ENCODE results near the gene RFTN1. TPM values are rescaled to one million over a fixed set of nuclear protein-coding genes. Genes with fewer than 3 reads are reported as not detected.

Gene RFTN1
- total and polyA plus RNA-seq, 4 donors, result 4.4 to 20.4 (median 11.9) TPM

DNA sequence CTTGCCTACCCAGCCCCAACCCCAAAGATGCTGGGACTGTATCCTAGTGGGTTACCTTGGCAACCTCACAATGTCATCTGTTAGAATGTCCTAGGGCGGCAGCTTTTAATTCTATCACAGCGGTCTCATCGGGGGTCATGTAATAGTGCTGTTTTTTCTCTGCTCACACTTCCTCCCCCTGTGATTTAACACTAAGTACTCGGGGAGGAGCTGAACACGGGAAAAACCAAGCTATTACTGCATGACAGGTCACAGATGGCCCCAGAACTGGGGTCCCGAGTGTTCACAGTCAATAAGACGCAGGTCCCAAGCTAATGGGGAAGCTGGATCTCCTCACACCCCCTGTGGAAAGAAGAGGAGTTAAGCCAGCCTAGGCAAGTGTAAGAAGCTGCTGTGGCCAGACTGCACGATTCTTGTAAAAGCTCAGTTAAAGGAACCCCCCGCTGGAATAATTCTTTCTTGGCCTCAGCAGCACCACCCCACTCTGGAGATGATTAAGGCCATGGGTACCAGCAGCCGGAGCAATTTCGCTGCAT lies 2.5 kb upstream of the RFTN1 start:
- H3K36me3 ChIP-seq (ENCODE audit: control insufficient read depth in 4 of 4, insufficient read depth in 3 of 4, low read depth in 1 of 4, low read length in 3 of 4), result no peaks in the 10 kb centered on the region
- H3K4me1 ChIP-seq (ENCODE audit: control insufficient read depth in 4 of 4, insufficient read depth in 4 of 4, low read length in 3 of 4), result peaks cover 0 to 41% (median 24%) of the 10 kb centered on the region in 4 donors
- H3K9ac ChIP-seq (ENCODE audit: low read depth in 1 of 2, low read length in 2 of 2), result no peak overlapping the region
- H3K27me3 ChIP-seq (ENCODE audit: control insufficient read depth in 4 of 4, insufficient read depth in 4 of 4, low read length in 3 of 4), result no peaks in the 10 kb centered on the region
- TF ChIP-seq YY1 (IDR thresholded peaks at IDR 0.05), result no peak
- TF ChIP-seq, protein P1, sequence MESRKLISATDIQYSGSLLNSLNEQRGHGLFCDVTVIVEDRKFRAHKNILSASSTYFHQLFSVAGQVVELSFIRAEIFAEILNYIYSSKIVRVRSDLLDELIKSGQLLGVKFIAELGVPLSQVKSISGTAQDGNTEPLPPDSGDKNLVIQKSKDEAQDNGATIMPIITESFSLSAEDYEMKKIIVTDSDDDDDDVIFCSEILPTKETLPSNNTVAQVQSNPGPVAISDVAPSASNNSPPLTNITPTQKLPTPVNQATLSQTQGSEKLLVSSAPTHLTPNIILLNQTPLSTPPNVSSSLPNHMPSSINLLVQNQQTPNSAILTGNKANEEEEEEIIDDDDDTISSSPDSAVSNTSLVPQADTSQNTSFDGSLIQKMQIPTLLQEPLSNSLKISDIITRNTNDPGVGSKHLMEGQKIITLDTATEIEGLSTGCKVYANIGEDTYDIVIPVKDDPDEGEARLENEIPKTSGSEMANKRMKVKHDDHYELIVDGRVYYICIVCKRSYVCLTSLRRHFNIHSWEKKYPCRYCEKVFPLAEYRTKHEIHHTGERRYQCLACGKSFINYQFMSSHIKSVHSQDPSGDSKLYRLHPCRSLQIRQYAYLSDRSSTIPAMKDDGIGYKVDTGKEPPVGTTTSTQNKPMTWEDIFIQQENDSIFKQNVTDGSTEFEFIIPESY (IDR thresholded peaks at IDR 0.05), result no peak
- TF ChIP-seq JUND (IDR thresholded peaks at IDR 0.05), result no peak
- TF ChIP-seq, protein P2, sequence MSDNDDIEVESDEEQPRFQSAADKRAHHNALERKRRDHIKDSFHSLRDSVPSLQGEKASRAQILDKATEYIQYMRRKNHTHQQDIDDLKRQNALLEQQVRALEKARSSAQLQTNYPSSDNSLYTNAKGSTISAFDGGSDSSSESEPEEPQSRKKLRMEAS (IDR thresholded peaks at IDR 0.05), result no peak
- no peak for TF ChIP-seq HNF4G (IDR thresholded peaks at IDR 0.05)
- TF ChIP-seq TAF1 (conservative IDR thresholded peaks at IDR 0.05), result no peak
- no peak for TF ChIP-seq FOXA2 (IDR thresholded peaks at IDR 0.05)
- no peak for TF ChIP-seq EGR1 (IDR thresholded peaks at IDR 0.05; ENCODE audit: low read depth in 2 of 2)
- TF ChIP-seq SP1 (IDR thresholded peaks at IDR 0.05), result no peak
- TF ChIP-seq GABPA (IDR thresholded peaks at IDR 0.05 in 1 of 2, conservative IDR thresholded peaks at IDR 0.05 in 1 of 2), result no peak
- TF ChIP-seq HNF4A (conservative IDR thresholded peaks at IDR 0.05), result no peak
- TF ChIP-seq, protein P3, sequence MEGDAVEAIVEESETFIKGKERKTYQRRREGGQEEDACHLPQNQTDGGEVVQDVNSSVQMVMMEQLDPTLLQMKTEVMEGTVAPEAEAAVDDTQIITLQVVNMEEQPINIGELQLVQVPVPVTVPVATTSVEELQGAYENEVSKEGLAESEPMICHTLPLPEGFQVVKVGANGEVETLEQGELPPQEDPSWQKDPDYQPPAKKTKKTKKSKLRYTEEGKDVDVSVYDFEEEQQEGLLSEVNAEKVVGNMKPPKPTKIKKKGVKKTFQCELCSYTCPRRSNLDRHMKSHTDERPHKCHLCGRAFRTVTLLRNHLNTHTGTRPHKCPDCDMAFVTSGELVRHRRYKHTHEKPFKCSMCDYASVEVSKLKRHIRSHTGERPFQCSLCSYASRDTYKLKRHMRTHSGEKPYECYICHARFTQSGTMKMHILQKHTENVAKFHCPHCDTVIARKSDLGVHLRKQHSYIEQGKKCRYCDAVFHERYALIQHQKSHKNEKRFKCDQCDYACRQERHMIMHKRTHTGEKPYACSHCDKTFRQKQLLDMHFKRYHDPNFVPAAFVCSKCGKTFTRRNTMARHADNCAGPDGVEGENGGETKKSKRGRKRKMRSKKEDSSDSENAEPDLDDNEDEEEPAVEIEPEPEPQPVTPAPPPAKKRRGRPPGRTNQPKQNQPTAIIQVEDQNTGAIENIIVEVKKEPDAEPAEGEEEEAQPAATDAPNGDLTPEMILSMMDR (IDR thresholded peaks at IDR 0.05; ENCODE audit: low read depth, low read length, missing input control), result no peak
- TF ChIP-seq, protein P4, sequence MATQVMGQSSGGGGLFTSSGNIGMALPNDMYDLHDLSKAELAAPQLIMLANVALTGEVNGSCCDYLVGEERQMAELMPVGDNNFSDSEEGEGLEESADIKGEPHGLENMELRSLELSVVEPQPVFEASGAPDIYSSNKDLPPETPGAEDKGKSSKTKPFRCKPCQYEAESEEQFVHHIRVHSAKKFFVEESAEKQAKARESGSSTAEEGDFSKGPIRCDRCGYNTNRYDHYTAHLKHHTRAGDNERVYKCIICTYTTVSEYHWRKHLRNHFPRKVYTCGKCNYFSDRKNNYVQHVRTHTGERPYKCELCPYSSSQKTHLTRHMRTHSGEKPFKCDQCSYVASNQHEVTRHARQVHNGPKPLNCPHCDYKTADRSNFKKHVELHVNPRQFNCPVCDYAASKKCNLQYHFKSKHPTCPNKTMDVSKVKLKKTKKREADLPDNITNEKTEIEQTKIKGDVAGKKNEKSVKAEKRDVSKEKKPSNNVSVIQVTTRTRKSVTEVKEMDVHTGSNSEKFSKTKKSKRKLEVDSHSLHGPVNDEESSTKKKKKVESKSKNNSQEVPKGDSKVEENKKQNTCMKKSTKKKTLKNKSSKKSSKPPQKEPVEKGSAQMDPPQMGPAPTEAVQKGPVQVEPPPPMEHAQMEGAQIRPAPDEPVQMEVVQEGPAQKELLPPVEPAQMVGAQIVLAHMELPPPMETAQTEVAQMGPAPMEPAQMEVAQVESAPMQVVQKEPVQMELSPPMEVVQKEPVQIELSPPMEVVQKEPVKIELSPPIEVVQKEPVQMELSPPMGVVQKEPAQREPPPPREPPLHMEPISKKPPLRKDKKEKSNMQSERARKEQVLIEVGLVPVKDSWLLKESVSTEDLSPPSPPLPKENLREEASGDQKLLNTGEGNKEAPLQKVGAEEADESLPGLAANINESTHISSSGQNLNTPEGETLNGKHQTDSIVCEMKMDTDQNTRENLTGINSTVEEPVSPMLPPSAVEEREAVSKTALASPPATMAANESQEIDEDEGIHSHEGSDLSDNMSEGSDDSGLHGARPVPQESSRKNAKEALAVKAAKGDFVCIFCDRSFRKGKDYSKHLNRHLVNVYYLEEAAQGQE (IDR thresholded peaks at IDR 0.05), result no peak
- TF ChIP-seq FOXA1 (IDR thresholded peaks at IDR 0.05), result no peak
- no peak for TF ChIP-seq NR2F2 (IDR thresholded peaks at IDR 0.05)
- TF ChIP-seq, protein P5, sequence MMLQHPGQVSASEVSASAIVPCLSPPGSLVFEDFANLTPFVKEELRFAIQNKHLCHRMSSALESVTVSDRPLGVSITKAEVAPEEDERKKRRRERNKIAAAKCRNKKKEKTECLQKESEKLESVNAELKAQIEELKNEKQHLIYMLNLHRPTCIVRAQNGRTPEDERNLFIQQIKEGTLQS (IDR thresholded peaks at IDR 0.05), result no peak
- no peak for TF ChIP-seq RAD21 (IDR thresholded peaks at IDR 0.05)
- TF ChIP-seq RXRA (IDR thresholded peaks at IDR 0.05), result no peak
- H3K9me3 ChIP-seq (ENCODE audit: control insufficient read depth in 4 of 4, low read length in 3 of 4), result no peaks in the 10 kb centered on the region
- no peak overlapping the region for H3K27ac ChIP-seq (ENCODE audit: low read depth in 1 of 2, low read length in 2 of 2)
- 79% methylated on average over 11 of the region's 11 CpGs for WGBS
- DNase-seq (ENCODE audit: low spot score), result no peak
- H3K4me3 ChIP-seq (ENCODE audit: low read depth in 1 of 3, low read length in 3 of 3), result no peak overlapping the region

All from liver (tissue), 9 donors.